ENCODE results near the gene CFAP53. TPM values are rescaled to one million over a fixed set of nuclear protein-coding genes. Genes with fewer than 3 reads are reported as not detected.

CFAP53 gene
- total RNA-seq, 1 experiment from 2014 or later = 0.15 TPM

GRCh38 chr18:50281295-50281971, 15.1 kb upstream of the CFAP53 start, which contains the start of gene MBD1:
Gene MBD1, minus strand, starts transcription at chr18:50281523. Its CDS starts 1,531 bp downstream, at chr18:50279992.
- H3K79me2 ChIP-seq (ENCODE audit: insufficient read depth, low read length) = no peaks in the 10 kb centered on the region; the same call in 1 of the 2 replicates

More at GRCh38 chr18:50281295-50281971, 15.1 kb upstream of the CFAP53 start, which contains the start of gene MBD1:
- H4K20me1 ChIP-seq (ENCODE audit: control insufficient read depth, insufficient read depth, insufficient read length) = no peaks in the 10 kb centered on the region
- H2BK120ac ChIP-seq (ENCODE audit: low read depth, low read length, poor library complexity, severe bottlenecking) = no peak within 1 kb of the TSS
- Mint-ChIP-seq H3K36me3 (ENCODE audit: insufficient read depth in 1 of 3, low read depth in 3 of 3) (peaks cover 40 to 59% (median 59%) of the 10 kb centered on the region in 3 experiments; a peak in 6 of 7 replicates), H3K4me3 (peak within 1 kb of the TSS; percentile 95 to 98), H3K27me3 (ENCODE audit: low read depth) (no peaks in the 10 kb centered on the region), H3K9me3 (no peaks in the 10 kb centered on the region; a peak in 1 of 5 replicates), H3K27ac (peak within 1 kb of the TSS; percentile 82 to 99 (median 98); a peak in 6 of 7 replicates), H3K4me1 (peaks cover 12 to 17% of the 10 kb centered on the region in 2 experiments)
- peak within 1 kb of the TSS; percentile 80 for H3K14ac ChIP-seq (ENCODE audit: insufficient read depth, low read length)
- no peak within 1 kb of the TSS for H2BK15ac ChIP-seq (ENCODE audit: low read depth, low read length)
- H3K4me2 ChIP-seq (ENCODE audit: insufficient read depth, insufficient read length, low read length) = peak within 1 kb of the TSS; percentile 83
- no peak within 1 kb of the TSS for H3K56ac ChIP-seq (ENCODE audit: insufficient read length, low read depth, low read length)
- H2BK20ac ChIP-seq (ENCODE audit: low read depth, low read length, poor library complexity, severe bottlenecking) = no peak within 1 kb of the TSS
- H3K23ac ChIP-seq (ENCODE audit: insufficient read length, low read depth, low read length) = no peak within 1 kb of the TSS
- H3K4me1 ChIP-seq (ENCODE audit: insufficient read depth, low read length) = no peaks in the 10 kb centered on the region
- no peaks in the 10 kb centered on the region for H3K27me3 ChIP-seq (ENCODE audit: insufficient read depth, low read length)
- H3K9ac ChIP-seq (ENCODE audit: extremely low read depth, insufficient read length, low read length) = peak within 1 kb of the TSS; percentile 67
- H3K27ac ChIP-seq (ENCODE audit: insufficient read length, low read depth, low read length) = no peak within 1 kb of the TSS
- H3K9me3 ChIP-seq (ENCODE audit: control insufficient read depth, low read depth, low read length) = no peaks in the 10 kb centered on the region
- peak within 1 kb of the TSS; percentile 61 for H3K18ac ChIP-seq (ENCODE audit: insufficient read length, low read depth, low read length)
- WGBS (ENCODE audit: extremely low coverage, insufficient read length, low lambda C conversion rate) = no CpG with 5 or more reads among the region's 63 CpGs
- H4K5ac ChIP-seq (ENCODE audit: insufficient read length, low read depth, low read length) = no peak within 1 kb of the TSS
- H2AFZ ChIP-seq (ENCODE audit: low read length) = no peak within 1 kb of the TSS
- no peak within 1 kb of the TSS for H2BK5ac ChIP-seq (ENCODE audit: insufficient read length, low read length)
- no peak within 1 kb of the TSS for H4K91ac ChIP-seq (ENCODE audit: insufficient read length, low read depth, low read length)
- H3K23me2 ChIP-seq (ENCODE audit: insufficient read length, low read depth, low read length, poor library complexity, severe bottlenecking) = peaks cover 7% of the 10 kb centered on the region
- no peaks in the 10 kb centered on the region for H3K79me1 ChIP-seq (ENCODE audit: insufficient read depth, low read depth, low read length, poor library complexity, severe bottlenecking)
- no peak within 1 kb of the TSS for H4K8ac ChIP-seq (replicated peaks; ENCODE audit: insufficient read length, low read depth, low read length)
- H3T11ph ChIP-seq (ENCODE audit: low read length) = no peak within 1 kb of the TSS
- peak; percentile 96 for DNase-seq
- TF ChIP-seq, protein P1, sequence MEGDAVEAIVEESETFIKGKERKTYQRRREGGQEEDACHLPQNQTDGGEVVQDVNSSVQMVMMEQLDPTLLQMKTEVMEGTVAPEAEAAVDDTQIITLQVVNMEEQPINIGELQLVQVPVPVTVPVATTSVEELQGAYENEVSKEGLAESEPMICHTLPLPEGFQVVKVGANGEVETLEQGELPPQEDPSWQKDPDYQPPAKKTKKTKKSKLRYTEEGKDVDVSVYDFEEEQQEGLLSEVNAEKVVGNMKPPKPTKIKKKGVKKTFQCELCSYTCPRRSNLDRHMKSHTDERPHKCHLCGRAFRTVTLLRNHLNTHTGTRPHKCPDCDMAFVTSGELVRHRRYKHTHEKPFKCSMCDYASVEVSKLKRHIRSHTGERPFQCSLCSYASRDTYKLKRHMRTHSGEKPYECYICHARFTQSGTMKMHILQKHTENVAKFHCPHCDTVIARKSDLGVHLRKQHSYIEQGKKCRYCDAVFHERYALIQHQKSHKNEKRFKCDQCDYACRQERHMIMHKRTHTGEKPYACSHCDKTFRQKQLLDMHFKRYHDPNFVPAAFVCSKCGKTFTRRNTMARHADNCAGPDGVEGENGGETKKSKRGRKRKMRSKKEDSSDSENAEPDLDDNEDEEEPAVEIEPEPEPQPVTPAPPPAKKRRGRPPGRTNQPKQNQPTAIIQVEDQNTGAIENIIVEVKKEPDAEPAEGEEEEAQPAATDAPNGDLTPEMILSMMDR (conservative IDR thresholded peaks at IDR 0.05) = peak; percentile 29; the same call in 1 of the 3 replicates
- H2BK12ac ChIP-seq (ENCODE audit: insufficient read length, low read depth, low read length) = no peak within 1 kb of the TSS
- no peak within 1 kb of the TSS for H3K4ac ChIP-seq (ENCODE audit: low read depth, low read length)
- no peak within 1 kb of the TSS for H2AK5ac ChIP-seq (ENCODE audit: insufficient read length, low read length)
